ENCODE data around the gene MDH1B. TPM values are rescaled to one million over a fixed set of nuclear protein-coding genes. Genes with fewer than 3 reads are reported as not detected.

MDH1B gene
- total RNA-seq, 1 donor from 2014 or later = 1.3 TPM

DNA sequence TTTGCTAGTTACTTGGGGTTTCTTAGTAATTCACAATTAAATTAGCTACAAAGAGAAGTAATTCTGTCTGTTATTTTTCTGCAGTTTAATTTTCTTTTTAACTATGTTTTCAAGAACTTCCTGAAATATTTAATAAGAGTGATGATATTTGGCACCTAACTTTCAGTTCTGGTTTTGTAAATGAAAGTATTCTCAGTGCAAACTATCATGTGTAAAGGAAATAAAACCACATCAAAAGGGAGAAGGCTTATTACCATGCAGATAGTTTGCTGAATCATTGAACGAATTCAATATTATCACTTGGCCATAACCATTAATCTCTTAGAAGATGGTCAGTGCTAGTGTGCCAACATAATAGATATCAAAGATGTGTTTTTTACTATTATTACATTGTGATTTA lies 76.1 kb downstream of the MDH1B start:
- H3K9me3 Mint-ChIP-seq = no peaks in the 10 kb centered on the region
- H3K27ac Mint-ChIP-seq = no peak overlapping the region
- DNase-seq (ENCODE audit: low spot score in 2 of 2, unreplicated experiment in 2 of 2) = no peak
- peaks cover 41% of the 10 kb centered on the region for H3K27me3 Mint-ChIP-seq (ENCODE audit: low read depth)
- no peaks in the 10 kb centered on the region for H3K36me3 Mint-ChIP-seq
- H3K4me1 Mint-ChIP-seq = no peaks in the 10 kb centered on the region
- H3K4me3 Mint-ChIP-seq = no peak overlapping the region
- TF ChIP-seq, protein P1, sequence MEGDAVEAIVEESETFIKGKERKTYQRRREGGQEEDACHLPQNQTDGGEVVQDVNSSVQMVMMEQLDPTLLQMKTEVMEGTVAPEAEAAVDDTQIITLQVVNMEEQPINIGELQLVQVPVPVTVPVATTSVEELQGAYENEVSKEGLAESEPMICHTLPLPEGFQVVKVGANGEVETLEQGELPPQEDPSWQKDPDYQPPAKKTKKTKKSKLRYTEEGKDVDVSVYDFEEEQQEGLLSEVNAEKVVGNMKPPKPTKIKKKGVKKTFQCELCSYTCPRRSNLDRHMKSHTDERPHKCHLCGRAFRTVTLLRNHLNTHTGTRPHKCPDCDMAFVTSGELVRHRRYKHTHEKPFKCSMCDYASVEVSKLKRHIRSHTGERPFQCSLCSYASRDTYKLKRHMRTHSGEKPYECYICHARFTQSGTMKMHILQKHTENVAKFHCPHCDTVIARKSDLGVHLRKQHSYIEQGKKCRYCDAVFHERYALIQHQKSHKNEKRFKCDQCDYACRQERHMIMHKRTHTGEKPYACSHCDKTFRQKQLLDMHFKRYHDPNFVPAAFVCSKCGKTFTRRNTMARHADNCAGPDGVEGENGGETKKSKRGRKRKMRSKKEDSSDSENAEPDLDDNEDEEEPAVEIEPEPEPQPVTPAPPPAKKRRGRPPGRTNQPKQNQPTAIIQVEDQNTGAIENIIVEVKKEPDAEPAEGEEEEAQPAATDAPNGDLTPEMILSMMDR (IDR thresholded peaks at IDR 0.05; ENCODE audit: unreplicated experiment) = no peak

DNA sequence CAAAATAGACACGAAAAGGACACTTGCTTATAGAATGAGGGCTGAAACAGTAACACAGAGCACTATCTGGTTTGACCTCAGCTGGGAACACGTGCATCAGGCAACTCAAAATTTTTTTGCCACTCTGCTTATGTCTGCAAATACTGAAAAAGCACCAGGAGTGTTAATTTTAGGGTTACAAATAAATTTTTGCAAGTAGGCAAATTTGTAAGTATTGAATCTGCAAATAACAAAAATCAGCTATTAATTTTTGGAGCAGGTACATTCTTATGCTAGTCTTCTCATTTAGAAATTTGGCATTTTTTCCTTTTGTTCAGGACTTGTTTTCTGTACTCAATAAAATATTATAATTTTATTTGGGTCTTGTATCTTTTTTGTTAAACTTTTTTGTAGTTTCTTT lies 76.7 kb downstream of the MDH1B start:
- Mint-ChIP-seq H3K4me3 (no peak overlapping the region), H3K27me3 (ENCODE audit: low read depth) (peaks cover 38% of the 10 kb centered on the region), H3K4me1 (no peaks in the 10 kb centered on the region), H3K9me3 (no peaks in the 10 kb centered on the region), H3K27ac (no peak overlapping the region), H3K36me3 (no peaks in the 10 kb centered on the region)
- TF ChIP-seq, protein P1 (IDR thresholded peaks at IDR 0.05; ENCODE audit: unreplicated experiment) = no peak
- DNase-seq (ENCODE audit: low spot score in 2 of 2, unreplicated experiment in 2 of 2) = no peak

Small RNA genes lying within 50 kb of the gene (microRNA-seq; reads per million reads assigned to microRNA genes)
- gene MIR3130-1 (not detected), gene MIR3130-2 (not detected)

Other genes starting within 250 kb of the MDH1B start
- not detected in 3 replicates for gene FAM237A, start 122.8 kb downstream of the MDH1B start, total RNA-seq
- gene DYTN, start 46.9 kb downstream of the MDH1B start, total RNA-seq = not detected in 3 replicates
- gene FASTKD2, start 278 bp upstream of the MDH1B start, total RNA-seq = 26.2 to 29.5 TPM (median 28.4 TPM) in 3 replicates
- 0.18 TPM in 1 of 3 replicates, not detected in the others for gene CPO, start 174.2 kb upstream of the MDH1B start, total RNA-seq